IPS-18c (cell line): ENCODE results near the gene PLXND1.
"Not testable (repeated sequence)": the region's sequence is repeated elsewhere in the genome, so short reads cannot be mapped to it uniquely, and the experiment has no call there.

Experiments
- H3K4me3 ChIP-seq: 2 replicates; pipeline ENCODE4 v1.7.0; 2013; ENCODE audit warnings: low read depth, mild to moderate bottlenecking, low read length, moderate library complexity; ENCODE audit not compliant: insufficient read depth
- H3K9me3 ChIP-seq: one replicate; pipeline ENCODE4 v1.6.1; 2013; ENCODE audit warnings: mild to moderate bottlenecking, low read length, moderate library complexity; ENCODE audit not compliant: control insufficient read depth, insufficient read depth

The PLXND1 gene

DNA sequence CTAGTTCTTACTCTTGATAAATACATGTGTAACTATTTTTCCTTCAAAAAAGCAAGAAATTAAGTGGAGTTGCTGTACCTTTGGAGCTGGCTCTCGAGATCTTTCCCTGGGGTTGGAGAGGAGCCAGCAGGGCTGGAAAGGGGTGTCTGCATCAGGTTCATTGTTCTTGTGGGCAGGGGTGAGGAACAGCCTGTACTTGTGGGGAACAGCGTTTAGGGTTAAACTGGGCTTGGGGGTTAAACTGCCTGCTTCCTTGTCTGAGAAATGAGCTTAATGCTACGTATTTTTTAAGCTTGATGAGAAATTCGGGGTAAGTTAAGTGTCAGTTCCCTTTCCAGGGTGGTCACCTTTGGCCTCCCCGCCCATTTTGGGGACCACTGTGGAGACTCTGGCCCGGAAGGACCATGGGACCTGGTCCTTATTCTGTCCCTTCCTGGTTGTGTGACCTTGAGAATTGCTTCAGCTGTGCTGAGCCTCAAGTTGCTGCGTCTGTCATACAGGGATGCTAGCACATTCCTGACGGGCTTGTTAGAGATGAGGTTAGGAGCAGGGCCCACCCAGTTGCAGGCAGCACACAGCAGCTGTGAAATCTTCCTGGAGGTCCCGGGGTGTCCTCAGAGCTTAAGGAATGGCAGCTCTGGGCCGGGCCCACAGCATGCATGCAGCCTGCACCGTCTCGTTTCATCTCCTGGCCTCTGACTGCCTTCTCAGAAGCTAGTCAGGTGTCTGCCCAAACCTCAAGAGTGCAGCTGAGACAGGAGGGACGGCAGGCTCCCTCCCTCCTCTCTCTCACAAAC is 51.9 kb downstream of the PLXND1 start:
- no peak overlapping the region for H3K4me3 ChIP-seq
- H3K9me3 ChIP-seq, result no peaks in the 10 kb centered on the region

DNA sequence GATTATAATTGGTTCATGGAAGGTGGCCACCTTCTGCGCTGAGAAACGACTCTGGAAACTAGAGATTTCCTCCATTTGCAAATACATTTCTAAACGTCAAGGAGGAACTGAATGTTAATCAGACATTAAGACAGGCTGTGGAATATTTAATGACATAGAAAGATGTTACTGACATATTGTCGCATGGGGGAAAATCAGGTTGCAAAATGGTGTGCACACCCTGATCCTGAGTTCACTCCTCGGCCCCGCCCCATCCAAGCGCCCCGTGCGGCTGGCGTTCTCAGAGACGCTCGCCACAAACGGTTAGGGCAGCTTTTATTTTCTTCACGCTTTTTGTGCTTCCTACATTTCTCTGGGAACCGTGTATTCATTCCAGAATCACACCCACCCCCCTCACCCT is 52.8 kb downstream of the PLXND1 start:
- no peaks in the 10 kb centered on the region for H3K9me3 ChIP-seq
- no peak overlapping the region for H3K4me3 ChIP-seq

DNA sequence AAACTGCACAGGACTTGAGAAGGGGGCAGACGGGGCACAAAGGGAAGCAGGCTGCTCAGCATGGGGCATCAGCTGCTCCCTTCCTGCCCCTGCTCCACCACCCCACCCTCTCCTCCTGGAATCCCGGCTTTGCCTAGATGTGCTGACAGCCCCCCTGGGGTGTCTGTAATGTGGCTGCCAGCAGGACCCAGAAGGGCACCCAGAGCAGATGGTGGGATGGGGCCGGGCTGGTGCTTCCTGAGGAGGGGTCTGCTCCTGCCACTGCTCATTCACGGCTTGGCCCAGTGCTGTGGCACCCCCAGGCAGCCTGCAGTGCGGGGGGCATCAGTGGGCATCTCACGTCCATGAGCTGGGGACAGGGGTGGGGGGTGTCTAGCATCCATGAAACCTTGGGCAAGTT is 53.3 kb downstream of the PLXND1 start:
- H3K9me3 ChIP-seq, result no peaks in the 10 kb centered on the region
- no peak overlapping the region for H3K4me3 ChIP-seq

DNA sequence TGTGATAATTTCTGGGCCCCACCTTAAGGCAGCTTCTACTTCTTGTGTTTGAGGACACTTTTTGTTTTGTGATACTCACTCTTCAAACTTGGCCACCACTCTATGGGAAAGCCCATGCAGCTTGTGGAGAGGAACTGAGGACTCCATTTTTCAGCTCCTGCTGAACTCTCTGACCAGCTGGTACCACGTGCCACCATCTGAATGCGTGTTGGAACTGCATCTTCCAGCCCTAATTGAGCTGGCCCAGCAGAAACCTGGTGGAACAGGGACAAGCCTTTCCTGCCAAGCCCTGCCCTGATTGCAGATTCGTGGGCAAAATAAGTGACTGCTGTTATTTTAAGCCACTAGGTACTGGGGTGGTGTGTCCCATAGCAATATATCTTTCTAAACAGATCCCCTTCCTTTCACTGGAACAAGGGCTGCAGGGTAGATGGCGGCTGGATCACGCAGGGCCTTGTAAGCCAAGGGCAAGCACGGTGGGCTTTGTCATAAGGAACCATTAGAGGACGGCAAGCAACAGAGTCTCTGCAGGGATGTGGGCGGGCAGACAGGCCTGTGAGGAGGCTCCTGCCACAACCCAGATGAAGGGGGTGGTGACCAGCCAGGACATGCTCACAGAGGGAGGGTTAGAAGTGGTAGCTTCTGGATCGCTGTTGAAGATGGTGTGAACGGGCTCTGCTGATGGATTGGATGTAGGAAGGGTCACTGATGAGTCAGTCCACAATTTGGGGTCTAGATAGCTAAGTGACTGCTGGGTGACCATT is 54.0 kb downstream of the PLXND1 start:
- no peak overlapping the region for H3K4me3 ChIP-seq
- peaks cover 2% of the 10 kb centered on the region for H3K9me3 ChIP-seq

DNA sequence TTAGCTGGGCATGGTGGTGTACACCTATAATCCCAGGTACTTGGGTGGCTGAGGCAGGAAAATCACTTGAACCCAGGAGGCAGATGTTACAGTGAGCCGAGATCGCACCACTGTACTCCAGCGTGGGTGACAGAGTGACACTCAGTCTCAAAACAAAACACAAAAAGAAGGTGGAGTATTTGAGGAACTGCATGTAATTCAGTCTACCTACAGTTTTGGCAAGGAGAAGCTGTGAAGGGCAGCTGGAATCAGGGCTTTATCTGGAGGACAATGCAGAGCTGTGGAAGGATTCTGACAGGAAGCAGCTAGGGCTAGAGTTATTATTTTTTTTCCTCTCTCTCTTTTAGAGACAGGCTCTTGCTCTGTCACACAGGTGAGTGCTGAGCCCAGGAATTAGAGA is 56.7 kb downstream of the PLXND1 start:
- Histone ChIP-seq H3K4me3 (no peak overlapping the region), H3K9me3 (peaks cover 2% of the 10 kb centered on the region)

DNA sequence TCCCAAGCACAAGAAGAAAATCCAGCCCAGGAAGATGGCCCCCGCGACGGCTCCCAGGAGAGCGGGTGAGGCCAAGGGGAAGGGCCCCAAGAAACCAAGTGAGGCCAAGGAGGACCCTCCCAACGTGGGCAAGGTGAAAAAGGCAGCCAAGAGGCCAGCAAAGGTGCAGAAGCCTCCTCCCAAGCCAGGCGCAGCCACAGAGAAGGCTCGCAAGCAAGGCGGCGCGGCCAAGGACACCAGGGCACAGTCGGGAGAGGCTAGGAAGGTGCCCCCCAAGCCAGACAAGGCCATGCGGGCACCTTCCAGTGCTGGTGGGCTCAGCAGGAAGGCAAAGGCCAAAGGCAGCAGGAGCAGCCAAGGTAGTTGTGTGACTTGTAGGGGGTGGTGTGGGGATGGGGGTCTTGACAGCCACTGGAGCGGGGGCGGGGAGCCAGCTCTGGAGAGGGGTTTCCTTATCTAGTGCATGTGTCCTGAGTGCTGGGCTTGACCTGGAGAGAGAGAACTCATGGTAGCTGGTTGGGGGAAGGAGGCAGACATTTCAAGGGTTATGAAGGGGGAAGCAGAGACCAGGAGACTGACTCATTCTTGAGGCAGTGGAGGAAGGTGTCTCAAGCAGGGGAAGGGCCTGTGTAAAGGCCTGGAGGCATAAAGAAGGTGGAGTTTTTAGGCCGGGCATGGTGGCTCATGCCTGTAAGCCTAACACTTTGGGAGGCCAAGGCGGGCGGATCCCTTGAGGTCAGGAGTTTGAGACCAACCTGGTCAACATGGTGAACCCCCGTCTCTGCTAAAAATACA is 57.3 kb downstream of the PLXND1 start:
- Histone ChIP-seq H3K4me3 (no peak overlapping the region), H3K9me3 (peaks cover 2% of the 10 kb centered on the region)

DNA sequence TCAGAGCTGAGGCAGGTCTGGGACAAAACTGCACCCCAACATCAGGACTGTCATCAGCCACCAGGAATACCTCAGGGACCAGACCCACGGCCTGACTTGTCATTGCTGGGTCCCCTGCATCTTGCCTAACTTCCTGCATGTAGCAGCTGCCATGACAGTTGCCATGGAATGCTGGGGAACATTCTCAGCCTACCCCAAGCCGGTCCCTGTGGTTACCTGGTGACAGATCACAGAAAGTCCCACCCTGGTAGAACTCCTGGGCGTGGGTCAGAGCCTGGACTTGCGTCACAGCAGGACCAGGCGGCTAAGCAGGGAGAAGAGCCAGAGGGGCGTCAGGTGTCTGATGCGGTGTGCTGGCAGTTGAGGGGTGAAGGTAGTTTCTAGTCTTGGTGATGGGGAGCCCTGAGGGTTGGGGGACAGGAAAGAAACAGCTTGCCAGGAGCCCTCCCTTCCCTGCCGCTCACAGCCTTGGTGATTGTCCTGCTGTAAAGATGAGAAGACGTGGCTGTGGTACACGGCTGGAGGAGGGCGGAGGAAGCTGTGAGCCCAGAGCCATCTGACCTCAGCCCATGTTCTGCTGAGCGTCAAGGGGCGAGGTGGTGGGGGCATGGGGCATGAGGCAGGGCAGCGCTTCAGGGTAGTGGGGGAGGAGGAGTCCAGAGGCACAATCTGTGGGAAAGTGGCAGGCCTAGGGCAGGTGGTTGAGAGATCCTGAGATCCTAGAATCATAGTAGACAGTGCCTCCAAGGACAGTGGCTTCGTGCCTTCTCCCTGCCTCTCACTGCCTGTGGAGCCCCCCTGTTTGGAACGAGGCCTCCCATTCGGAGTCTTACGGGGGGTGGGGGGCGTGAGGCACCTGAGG is 58.1 kb downstream of the PLXND1 start:
- peaks cover 2% of the 10 kb centered on the region for H3K9me3 ChIP-seq
- H3K4me3 ChIP-seq, result no peak overlapping the region

DNA sequence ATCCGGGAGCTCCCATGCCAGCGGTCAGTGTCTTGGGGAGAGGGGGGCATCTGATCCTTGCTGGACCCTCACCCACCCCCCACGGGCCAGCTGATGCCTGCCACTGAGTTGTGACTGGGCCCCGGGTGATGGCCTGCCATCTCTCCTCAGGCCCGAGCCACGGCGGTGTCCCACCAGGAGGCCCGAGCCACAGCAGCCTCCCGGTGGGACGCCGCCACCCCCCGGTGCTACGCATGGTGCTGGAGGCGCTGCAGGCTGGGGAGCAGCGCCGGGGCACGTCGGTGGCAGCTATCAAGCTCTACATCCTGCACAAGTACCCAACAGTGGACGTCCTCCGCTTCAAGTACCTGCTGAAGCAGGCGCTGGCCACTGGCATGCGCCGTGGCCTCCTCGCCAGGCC is 59.2 kb downstream of the PLXND1 start:
- Histone ChIP-seq H3K9me3 (peaks cover 2% of the 10 kb centered on the region), H3K4me3 (no peak overlapping the region)

DNA sequence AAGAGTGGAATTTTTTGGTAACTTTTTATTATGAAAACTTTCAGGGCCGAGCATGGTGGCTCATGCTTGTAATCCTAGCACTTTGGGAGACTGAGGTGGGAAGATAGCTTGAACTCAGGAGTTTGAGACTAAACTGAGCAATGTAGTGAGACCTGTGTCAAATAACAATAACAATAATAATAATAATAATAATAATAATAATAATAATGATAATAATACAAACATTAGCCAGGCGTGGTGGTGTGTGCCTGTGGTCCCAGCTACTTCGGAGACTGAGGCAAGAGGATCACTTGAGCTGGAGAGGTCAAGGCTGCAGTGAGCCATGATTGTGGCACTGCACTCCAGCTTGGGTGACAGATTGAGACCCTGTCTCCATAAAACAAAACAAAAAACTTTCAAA is 60.5 kb downstream of the PLXND1 start:
- H3K4me3 ChIP-seq, H3K9me3 ChIP-seq: not testable (repeated sequence)

DNA sequence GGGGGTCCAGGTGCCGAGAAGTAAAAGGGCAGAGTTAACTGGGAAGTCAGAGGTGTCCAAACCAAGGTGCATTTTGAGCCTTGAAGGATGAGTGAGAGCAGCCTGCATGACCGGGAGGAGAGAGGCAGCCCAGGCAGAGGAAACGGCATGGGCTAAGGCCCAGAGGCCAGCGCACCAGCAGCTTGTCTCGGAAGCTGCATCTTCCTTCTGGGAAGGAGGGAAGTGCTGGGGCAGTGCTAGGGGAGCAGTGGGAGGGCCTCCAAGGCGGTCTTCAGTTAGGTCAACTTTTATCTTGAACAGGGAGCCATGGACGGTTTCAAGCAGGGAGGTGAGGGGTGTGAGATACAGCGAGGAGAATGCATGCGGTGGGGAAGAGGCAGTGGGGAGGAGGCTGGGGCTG is 62.5 kb downstream of the PLXND1 start:
- Histone ChIP-seq H3K9me3 (peaks cover 2% of the 10 kb centered on the region), H3K4me3 (no peak overlapping the region)

DNA sequence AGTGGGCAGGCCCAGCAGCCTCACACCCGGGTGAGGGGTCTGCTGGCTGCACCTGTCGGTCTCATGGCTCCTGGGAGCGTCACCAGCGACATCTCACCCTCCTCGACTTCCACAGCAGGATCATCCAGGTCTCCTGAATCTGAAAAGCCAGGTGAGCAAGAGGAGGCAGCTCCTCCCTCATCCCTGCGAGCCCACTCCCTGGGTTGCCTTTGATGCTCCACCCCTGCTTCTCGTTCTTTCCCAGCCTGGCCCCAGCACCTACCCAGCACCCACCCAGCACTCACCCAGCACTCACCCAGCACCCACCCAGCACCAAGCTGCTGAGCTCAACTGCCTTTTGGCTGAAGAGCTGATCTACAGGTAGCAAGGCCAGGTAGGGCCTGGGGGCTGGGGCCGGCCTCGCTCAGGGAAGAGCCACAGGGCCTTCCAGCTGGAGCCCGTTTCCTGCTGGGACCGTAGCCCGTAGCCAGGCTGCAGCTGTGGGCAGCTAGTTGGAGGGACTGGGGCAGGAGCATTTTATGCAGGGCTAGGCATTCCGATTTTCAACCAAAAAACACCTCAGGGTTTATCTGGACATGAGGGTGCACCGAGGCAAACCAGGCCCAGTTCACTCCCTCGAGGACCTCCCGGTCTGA is 63.2 kb downstream of the PLXND1 start, which contains the start of gene H1-8:
Gene H1-8, plus strand, starts transcription at position 20 of the 635 bp plus-strand sequence. Its CDS starts 44 bp downstream, at position 64.
- Histone ChIP-seq H3K4me3 (no peak within 1 kb of the TSS), H3K9me3 (peaks cover 2% of the 10 kb centered on the region)

DNA sequence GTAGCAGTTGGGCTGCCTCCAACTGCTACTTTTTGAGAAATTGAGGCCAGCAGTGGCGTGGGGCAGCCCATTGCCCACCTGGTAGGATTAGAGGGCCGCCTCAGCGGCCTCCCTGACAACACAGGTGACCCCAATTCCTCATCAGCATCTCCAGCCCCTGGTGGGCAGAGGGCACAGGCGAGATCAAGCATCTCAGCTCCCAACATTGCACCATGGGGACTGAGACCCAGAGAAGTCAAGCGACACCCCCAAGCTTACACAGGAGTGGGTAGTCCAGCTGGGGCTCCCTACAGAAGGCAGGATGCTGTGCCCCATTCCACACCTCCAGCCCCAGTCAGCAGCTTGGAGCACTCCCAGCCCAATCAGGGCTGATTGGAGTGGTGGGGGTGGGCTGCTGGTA is 63.7 kb downstream of the PLXND1 start:
- no peak overlapping the region for H3K4me3 ChIP-seq
- H3K9me3 ChIP-seq, result peaks cover 2% of the 10 kb centered on the region

DNA sequence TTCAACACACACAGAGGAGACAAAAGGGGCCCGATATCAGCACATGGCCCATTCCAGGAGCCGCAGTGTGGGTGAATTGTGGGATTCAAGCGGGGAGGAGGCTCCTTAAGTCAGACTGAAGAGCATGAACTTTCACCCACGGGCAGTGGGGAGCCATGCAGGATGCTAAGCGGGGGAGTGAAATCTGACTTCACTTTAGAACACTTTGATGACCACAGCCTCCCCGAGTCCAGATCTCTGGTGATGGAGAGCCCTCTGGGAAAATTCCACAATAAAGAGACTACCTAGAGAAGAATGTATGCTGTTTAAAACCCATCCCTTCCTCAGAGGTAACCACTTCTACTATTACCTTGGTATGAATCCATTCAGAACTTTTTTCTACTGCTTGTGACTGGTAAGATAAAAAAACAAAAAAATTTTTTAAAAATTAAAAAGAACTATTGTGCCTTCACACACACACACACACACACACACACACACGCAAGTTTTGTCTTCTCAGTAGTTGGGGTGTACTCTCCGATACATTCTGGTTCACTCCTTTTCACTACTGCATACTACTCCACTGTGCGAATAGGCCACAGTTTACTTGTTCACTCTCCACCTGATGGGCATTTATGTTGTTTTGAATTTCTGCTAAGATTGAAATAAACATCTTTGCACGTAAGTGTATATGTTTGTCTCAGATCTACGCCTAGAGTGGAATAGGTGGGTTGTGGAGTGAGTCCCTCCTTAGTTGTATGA is 65.5 kb downstream of the PLXND1 start:
- Histone ChIP-seq H3K9me3 (no peaks in the 10 kb centered on the region), H3K4me3 (no peak overlapping the region)

DNA sequence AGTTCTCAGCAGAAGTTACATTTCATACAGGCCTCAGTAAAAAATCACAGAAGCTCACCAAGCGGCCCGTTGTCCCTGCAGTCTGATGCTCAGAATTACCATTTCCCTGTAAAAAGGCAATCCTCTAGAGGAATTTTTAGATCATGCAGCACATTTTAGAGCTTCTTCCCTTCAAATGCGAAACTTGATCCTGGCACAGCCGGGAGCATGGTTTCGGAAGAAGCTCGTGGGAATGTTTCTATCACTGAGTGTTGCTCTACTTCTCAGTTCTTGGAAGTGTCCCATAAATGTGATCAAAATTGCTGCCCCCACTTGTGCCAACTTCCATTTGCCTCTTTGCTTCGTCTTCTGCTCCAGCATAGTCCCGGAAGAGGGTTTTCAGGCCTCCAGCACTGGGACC is 67.3 kb downstream of the PLXND1 start:
- Histone ChIP-seq H3K9me3 (no peaks in the 10 kb centered on the region), H3K4me3 (no peak overlapping the region)

DNA sequence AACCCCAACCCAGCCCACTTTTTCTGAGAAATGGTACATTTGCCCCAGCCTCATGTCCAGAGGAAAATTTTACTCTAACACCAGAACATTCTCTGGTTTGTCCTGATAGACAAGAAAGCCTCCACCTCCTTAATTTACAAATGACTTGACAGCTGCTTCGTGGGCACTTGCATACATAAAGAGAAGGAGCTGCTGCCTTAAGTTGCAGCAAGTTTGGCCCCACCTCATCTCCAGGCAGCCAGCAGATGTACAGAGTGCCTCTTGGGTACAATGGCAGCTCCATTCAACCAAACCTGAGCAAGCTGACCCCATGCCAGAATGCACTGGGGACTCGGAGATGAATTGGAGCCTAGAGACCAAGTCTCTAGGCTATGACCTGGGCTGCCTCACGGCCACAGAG is 69.7 kb downstream of the PLXND1 start:
- Histone ChIP-seq H3K4me3 (no peak overlapping the region), H3K9me3 (no peaks in the 10 kb centered on the region)

DNA sequence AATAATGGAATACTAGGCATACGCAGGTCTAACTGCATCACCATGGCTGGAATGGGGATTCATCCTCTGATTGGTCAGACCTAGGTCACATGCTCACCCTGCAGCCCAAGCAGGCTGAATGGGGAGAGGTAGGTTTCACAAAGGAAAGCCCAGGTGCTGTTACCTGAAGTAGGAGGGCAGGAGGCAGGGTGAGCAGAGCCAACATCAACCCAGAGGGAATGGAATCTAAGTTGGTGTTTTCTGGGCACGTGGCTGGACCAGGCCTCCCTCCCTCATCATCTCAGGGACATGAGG is 70.2 kb downstream of the PLXND1 start:
- Histone ChIP-seq H3K9me3 (no peaks in the 10 kb centered on the region), H3K4me3 (no peak overlapping the region)
